Nucleus accumbens (tissue), 56 donors: ENCODE measurements around the gene BTBD17.

Source experiments
- DNase-seq, 56 donors: peaks; one replicate each; lab custom pipeline; 2025; lab: John Stamatoyannopoulos, UW

Gene BTBD17

DNA sequence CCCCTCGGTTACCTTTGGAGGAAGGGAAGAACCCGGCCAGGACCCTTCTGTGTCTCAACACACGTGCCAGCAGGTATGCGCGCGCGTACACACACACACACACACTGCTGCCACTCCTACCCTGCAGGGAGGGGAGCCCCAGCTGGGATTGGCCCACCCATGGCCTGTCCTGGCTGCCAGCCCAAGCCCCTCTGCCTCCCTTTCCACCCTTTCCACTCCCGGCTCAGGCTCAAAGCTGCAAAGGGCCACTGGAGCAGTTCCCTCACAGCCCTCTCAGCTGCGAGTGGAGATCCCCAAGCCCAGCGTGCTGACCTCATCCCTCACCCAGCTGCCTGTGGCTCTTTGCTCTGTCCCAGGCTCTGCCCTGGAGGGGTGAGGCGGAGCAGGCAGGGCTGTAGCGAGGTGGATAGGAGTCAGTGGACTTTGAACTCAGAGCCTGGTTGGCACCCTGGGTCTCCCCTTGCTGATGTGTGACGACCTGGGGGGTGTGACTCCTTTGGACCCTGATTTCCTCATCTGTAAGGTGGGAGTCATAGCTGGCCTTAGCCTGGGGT is 21.1 kb downstream of the BTBD17 start:
- peak in 43 of 56 donors; percentile 14 to 78 (median 46) for DNase-seq

DNA sequence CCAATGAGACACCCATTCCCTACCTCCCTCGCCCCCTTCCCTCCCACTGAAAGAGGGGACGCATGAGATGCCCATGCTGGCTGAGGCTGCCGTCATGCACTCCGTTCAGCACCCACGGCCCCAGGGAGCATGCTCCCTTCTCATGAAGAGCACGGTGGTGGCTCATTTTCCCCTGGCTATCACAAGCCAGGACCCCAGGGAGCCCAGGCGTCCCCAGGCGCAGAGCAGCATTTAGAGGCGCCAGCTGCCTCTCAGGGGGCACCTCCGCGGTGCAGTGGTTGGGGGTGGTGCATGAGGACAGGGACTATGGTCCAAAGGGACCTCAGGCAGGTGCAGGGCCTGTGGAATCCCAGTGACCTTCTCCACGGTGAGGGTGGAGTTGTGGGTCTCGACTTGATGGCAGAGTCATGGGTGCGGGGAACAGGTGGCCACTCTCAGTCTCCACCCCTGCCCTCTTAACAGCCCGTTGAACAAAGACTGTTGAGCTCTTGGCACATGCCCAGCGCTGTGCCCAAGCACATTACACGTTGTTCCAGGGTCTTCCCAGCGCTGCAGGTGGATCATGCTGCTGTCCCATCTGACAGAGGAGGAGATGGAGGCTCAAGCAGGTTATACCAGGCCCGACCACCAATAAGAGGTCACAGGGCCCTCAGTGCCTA is 22.0 kb downstream of the BTBD17 start:
- peak in 1 of 56 donors; percentile 11 for DNase-seq

DNA sequence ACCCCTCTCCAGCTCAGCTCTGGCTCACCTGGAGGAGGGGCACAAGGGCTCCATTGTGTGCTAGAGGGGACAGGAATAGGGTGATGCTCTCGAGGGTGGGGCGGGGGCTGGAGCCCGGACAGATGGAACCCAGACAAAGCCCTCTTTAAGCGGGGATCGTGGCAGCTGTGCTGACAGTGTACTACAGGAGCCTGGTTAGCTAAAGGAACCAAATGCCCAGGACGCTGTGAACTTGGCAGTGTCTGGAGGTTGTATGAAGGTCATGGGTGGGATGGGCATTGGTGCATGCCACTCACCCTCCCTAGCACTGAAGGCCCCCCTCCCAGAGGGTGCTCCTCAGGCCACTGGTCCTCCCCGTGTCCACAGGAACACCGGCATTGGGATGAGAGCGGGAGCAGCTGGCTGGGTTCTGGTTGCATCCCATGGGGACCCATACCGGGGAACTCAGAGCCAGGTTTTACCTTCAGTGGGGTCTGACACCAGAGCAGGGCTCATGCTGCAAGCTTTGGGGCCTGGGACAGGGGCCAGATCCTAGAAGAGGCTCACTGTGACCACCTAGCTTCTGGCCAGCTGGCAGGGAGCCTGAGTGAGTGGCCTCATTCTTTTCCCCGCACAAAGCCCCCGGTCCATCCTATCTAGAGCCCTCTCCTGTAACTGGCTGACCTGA is 23.7 kb downstream of the BTBD17 start:
- DNase-seq = peak in 53 of 56 donors; percentile 12 to 85 (median 66)

DNA sequence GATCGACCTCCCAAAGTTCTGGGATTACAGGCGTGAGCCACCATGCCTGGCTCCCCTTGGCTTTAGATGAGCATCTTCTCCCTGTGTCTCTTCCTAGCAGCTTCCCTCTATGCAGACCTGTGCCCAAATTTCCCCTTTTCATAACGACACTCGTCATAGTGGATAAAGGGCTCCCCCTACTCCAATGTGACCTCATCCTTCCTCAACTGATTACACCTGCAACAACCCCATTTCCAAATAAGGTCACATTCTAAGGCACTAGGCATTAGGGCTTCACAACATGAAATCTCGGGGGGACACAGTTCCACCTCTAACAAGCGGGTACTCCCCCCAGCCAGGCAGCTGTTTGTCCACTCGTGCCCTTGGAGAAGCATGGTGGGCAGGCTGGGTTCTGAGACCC is 25.4 kb downstream of the BTBD17 start:
- no peak for DNase-seq

DNA sequence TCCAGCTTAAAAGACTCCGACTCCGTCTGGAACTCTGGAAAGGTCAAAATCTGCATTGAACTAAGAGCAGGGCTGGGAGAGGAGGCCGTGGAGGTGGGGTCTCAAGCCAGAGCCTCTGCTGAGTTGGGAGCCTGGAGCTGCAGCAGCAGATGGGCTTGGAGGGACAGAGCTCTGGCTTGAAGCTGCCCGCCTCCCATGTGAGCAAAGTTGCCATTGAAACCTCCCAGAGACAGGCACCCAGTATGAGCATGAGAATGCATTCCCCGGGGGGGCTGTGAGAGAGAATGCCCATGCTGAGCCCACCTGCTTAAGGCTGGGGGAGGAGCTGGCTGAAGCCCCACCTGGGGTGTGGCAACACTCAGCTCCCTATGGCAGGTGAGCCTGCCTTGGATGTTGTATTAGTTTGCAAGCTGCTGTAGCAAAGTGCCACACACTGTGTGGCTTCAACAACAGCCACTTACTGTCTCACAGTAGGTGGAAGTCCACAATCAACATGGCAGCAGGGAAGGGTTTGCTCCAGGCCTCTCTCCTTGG is 26.1 kb downstream of the BTBD17 start:
- no peak for DNase-seq

DNA sequence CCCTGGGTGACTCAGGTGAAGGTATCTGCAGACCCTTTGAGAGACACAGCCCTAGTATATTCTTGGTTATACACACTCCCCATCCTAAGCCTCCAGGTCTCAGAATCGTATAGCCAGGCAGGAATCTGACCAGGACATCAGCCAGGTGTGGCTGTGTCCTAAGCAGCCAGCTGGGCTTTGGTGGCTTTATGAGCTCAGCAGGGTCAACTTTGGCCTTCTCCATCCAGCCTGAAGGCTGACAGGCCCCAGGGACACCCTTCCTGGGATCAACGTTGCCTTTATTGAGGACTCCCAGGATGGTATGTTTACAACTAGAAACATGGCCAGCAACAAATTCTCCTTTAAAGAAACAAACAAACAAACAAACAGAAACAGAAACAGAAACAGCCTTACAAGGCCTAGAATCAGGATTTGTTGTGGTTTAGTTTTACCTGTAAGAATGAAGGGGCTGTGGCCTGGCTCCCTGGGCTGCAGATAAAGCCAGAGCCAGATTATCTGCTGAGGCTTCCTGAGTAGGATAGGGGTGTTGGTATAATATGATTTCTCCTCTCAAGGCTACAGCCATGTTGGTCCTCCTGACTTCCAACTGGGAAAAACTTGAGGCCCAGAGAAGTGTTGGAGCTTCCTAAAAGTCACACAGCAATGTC is 27.2 kb downstream of the BTBD17 start:
- no peak for DNase-seq

DNA sequence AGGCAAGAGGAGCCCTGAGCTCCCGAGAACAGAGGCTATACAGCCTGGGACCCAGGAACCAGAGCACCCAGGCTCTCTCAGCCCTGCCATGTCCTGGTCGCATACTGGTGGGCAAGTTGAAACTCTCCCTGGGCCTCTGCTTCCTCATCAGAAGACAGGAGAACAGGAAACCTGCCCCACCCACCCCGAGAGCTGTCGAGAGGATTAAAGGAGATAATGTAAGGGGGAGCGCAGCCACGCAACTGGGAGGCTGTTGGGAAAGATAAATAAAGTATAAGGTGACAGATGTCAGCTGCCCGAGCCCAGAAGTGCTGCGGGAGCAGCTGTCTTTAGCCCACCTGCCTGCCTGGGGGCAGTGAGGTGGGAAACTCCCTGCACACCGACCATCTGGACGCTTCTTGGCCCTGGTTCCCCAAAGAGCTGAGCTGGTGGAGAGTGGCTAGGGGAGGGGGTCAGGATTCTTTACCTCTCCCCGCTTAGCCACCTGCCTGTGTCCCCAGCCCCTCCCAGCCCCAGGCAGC is 28.8 kb downstream of the BTBD17 start:
- no peak for DNase-seq

DNA sequence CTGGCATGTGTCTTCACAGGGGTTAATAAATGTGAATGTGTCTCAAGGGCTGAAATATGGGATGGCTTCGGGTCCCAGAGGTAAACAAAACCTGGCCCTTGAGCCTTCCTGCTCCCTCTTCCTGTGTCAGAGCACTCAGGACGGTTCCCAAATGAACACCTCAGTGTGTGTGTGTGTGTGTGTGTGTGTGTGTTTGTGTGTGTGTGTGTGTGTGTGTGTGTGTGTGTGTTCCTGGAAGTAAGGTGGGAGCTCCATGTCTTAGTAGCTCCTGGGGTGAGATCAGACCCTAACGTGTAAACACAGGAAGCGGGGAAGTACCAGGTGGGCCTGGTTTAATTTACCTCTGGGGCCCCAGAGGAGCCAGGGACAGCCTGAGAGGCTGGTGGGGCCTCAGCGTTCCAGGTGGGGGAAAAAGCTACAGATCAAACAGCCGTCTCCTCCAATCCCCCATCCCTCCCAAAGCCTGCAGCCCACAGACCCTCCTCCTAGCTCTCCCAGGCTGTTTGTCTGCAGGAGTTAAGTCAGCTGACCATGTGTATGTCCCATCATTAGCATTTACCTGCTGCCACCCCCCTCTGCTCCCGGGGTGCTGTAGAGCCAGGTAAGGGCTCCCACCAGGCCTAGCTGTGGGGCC is 29.5 kb downstream of the BTBD17 start:
- DNase-seq = no peak

DNA sequence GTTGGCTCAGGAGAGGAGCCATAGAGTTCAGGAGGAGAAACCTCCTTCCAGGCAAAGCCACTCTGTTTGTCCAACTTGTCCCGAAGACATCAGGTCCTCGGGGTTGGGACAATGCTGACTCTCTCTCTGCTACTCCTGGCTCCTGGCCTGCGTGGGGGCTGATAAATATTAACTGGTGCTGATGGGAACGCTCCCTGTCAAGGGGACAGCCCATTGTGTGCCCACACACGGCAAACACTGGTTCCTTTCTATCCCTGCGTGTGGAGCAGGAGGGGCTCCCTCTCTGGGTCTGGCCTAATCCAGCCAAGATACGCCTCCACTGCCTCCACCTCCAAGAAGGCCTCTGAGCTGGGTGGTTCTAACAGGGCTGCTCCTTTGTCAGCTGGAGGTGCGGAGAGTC is 31.2 kb downstream of the BTBD17 start:
- DNase-seq = peak in 45 of 56 donors; percentile 10 to 79 (median 46)

DNA sequence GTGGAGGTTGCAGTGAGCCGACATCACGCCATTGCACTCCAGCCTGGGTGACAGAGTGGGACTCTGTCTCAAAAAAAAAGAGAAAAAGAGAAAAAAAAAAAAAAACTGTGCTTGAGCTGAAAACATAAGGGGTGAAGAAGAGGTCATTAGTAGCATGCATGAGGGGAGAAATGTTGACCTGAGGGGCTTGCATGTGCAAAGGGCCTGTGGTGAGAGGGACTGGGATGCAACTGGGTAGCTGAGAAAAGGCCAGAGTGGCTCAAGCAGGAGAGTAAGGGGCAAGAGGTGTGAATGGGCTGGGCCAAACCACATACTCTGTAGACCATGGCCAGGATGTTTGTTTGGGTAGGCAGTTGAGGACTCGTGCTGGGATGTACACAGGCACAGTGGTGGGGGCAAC is 32.3 kb downstream of the BTBD17 start:
- DNase-seq = no peak

DNA sequence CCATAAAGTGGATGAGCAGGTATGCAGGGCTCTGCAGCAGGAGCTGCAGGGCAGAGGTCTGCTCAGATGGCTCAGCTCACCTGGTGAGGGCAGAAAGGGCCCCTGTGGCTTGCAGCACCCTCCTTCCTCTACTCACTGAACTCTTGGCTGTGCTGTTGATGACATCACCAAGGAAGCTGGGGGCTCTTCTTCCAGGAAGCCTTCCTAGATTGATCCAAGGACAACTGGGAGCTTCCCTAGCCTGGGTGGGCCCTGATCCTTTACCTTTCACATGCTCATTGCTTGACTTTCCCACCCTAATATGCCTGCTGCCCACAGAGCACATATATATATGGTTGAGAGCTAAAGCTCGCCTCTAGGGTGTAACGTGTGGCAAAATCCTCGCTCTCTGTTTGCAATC is 33.2 kb downstream of the BTBD17 start:
- no peak for DNase-seq

DNA sequence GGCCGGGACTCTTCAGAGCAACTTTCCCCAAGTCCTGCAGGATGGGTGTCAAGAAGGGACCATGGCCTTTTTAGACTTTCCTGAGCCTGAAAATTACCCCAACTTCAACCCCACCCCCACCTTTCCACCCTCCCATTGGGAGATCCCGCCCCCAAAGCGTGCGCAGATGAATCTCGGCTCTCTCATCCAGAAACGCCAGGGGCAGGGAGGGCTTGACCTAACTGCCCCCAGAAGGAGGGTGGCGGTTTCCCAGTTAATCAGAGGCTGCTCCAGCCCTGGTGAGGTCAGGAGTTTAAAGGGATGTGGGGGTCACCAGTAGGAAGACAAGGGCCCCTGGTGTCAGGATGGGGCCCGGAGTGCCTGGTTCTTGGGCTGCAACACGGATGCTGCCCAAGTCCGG is 35.2 kb downstream of the BTBD17 start:
- DNase-seq = no peak

DNA sequence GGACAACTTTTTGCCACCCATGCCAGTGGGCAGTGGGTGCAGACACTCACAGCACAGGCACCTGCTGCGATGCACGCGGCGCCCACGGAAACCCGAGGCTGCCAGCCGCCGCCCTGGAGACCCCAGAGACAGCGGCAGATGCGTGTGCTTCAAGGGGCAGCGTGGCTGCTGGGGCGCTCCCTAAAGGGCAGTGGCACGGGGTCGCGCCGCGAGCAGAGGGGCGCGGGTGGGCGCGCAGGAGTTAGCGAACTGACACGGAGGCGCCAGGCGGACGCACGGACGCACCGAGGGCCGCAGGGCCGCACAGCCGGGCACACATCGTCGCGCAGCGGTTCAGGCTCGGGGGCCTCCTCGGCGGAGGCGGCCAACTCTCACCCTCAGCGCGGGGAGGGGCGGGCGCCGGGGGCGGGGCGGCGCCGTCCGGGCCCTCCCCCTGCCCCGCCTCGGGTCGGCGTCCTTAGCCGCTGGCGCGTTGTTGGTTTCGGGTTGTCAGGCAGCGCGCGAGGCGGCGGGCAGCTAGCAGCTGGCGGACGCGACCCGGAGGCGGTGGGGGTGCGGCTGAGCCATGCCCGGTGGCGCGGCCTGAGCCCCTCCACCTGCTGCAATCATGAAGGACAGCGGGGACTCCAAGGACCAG is 35.8 kb downstream of the BTBD17 start, which contains the start of gene KIF19:
Gene KIF19, plus strand, starts transcription at position 484 of the 637 bp plus-strand sequence. Its CDS starts 124 bp downstream, at position 608.
- DNase-seq = peak in 38 of 56 donors; percentile 10 to 76 (median 33)

DNA sequence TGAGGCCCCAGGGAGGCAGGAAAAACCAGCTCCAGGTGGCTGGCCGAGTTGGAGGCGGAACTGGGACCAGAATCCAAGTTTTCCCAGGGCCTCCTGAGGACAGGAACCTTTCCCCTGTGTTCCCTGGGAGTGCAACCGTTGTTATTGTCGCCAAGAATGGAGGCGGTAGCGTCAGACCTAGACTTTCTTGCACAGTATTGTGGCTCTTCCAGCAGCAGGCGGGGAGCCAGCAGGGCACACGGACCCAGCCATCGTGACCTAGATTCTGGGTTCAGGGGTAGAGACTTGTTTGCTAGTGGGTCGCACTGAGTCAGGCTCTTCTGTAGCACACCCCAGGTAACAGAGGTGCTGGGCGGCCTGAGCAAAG is 36.3 kb downstream of the BTBD17 start:
- DNase-seq = peak in 11 of 56 donors; percentile 12 to 41 (median 23)

DNA sequence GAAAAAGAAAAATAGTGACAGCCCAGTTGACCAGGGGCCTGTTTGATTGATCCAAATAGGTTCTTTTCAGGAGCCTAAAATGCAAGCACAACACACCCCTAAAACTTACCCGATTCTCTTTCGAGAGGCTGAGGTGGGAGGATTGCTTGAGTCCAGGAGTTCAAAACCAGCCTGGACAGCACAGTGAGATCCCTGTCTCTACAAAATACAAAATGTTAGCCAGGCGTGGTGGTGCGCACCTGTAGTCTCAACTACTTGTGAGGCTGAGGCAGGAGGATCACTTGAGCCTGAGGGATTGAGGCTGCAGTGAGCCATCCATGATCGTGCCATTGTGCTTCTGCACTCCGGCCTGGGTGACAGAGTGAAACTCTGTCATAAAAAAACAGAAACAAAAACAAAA is 37.1 kb downstream of the BTBD17 start:
- no peak for DNase-seq

DNA sequence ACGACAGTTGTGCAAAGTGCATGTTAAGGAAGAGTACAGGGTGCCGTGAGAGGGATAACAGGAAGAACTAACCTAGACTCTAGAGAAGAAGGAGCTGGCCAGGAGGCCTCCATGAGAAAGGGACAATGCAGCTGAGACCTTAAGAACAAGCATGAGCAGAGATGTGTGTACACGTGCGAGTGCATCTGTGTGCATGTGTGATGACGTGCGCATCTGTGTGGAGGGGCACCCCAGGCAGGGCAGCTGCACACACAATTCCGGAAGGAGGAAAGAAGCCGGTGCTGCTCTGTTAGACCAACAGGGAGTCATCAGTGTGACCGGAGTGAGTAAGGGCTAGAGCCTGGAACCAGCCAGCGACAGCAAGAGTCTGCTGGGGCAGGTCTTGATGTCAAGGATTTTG is 43.3 kb downstream of the BTBD17 start:
- DNase-seq = no peak

DNA sequence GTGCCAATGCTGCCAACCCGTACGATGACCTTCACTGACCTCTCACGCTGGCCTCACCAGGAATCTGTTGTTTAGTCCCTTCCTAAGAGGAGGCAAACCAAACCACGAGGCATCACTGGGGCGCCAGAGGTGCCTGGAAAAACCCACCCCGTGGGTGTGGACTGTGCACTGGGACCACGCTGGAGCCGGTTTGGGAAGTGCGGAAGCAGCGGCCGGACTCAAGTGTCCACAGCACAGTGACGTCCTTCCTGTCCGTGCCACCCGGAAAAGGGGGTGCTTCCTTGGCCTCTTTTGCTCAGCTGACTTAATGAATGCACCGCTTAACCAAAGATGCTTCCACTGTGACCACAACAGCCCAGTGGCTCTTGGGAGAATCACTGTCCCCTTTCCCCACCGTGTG is 44.6 kb downstream of the BTBD17 start:
- DNase-seq = no peak

DNA sequence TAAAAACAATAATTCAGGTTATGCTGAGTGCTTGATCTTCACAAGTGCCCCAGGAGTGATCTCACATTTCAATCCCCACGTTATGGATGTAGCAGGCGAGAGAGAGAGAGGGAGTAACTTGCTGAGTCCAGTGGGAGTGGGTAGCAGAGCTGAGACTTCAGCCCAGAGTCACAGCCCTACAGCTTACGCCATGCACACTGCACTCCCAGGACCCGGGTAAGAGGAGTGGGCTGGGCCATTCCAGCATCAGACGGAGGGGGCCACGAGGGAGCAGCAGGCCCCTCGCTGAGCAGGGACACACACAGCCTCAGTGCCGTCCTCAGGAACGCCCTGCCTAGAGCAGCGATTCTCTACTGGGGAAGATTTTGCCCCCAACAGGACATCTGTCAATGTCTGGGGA is 45.4 kb downstream of the BTBD17 start:
- no peak for DNase-seq

DNA sequence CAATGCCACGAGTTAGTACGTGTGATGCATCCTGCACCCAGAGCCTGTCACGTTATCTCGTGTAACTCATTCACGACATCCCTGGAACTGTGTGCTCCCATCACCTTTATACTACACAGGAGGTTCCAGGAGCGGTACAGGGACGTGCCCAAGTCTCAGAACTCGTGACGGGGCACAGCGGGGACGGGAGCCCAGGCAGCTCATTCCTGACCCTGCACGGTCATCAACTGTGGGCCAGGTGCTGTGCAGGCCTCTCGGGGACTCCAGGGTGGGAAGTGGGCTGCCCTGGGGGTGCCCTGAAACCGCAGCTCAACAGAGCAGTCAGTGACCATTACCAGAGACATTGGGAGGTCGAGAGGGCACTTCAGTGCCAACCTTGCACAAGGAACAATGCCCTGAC is 46.8 kb downstream of the BTBD17 start:
- DNase-seq = no peak

DNA sequence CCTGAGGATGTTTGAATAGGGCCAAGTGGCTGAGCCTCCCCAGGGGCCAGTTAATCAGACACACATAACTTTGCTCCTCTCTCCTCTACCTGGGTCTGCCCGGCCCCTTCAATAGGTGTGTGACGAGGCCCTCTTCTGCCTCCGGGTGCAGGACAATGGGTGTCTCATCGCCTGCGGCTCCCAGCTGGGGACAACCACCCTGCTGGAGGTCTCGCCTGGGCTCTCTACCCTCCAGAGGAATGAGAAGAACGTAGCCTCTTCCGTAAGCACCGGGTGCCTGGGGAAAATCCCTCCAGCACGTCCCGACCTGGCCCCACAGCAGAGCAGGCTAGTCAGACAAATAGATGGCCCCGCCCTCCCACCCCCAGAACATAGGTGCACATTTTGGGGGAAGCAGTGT is 51.8 kb downstream of the BTBD17 start:
- DNase-seq = no peak
